ENCODE data around the gene PSMD3. TPM values are rescaled to one million over a fixed set of nuclear protein-coding genes. Genes with fewer than 3 reads are reported as not detected.

PSMD3 gene
- total and polyA plus RNA-seq, 9 of the 15 experiments (the other 6 are each of a cell fraction or from before 2014, with no cell fraction given) = 2.0 to 251 (median 135) TPM

DNA sequence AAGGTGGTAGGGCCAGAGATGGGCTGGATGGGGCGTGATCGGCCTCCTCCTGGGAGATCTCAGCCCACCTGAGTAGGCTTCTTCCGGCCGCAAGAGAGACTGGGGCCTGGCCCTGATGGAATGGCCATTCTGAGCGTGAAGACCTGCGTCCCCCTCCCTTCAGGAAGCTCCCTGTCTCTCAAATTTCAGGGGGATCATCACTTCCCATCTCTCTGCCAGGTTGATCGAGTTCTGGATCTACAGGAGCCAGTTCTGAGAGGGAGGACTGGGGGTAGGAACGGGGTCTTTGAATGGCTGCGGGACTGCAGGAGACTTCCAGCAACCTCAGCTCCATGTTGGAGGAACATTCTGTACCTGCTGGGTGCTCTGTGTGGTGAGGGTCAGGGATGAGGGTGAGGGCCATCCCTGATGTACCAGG lies 27.1 kb upstream of the PSMD3 start:
- in situ Hi-C loops (cut with MboI) = no loop called here
- 21% methylated on average over 6 of the region's 9 CpGs for WGBS (ENCODE audit: insufficient coverage, low coverage, missing lambda C conversion rate)
- no peaks in the 10 kb centered on the region for H3K9me1 ChIP-seq (ENCODE audit: control insufficient read depth, insufficient read depth, low read length)
- peak overlapping the region; percentile 90 for H3K4me2 ChIP-seq (ENCODE audit: insufficient read depth, low read length)
- POLR2A ChIA-PET = interaction anchor here (1.1 kb wide), 1 partner anchor 13 kb away, joined by 3 read pairs; no protein-coding TSS in a partner anchor
- H3K36me3 ChIP-seq (ENCODE audit: control insufficient read depth, insufficient read depth, low read length) = no peaks in the 10 kb centered on the region
- DNase-seq (ENCODE audit: extremely low read depth in 1 of 4, low spot score in 3 of 4) (no peak), FAIRE-seq (peak; percentile 46), ATAC-seq (no peak)
- peak overlapping the region; percentile 41 to 85 for H3K9ac ChIP-seq (ENCODE audit: insufficient read depth in 1 of 2, low read depth in 2 of 2, low read length in 2 of 2)
- intact Hi-C loops (cut with micrococcal nuclease) = loop anchor here (2.0 kb wide), 1 partner anchor 27 kb away; the partner anchor contains the start of genes LRRC3C and ORMDL3
- CTCF ChIA-PET (ENCODE audit: low intra/inter-chr PET ratio) = interaction anchor here (0.7 kb wide), 1 partner anchor 340 kb away, joined by 4 read pairs; no protein-coding TSS in a partner anchor
- no peaks in the 10 kb centered on the region for H3K79me2 ChIP-seq (ENCODE audit: control insufficient read depth, insufficient read depth, low read length)
- H4K20me1 ChIP-seq (replicated peaks; ENCODE audit: control insufficient read depth, insufficient read depth, low read length) = no peaks in the 10 kb centered on the region
- H3K4me3 ChIP-seq = peak overlapping the region; percentile 41
- H3K9me3 ChIP-seq (replicated peaks; ENCODE audit: control insufficient read depth, insufficient read depth, low read depth, low read length) = no peaks in the 10 kb centered on the region
- no peaks in the 10 kb centered on the region for H3K27me3 ChIP-seq (ENCODE audit: control insufficient read depth in 2 of 2, insufficient read depth in 2 of 2, low read length in 2 of 2)
- BruUV-seq (replicated peaks) = TSS peak; percentile 69
- H2AFZ ChIP-seq (ENCODE audit: low read depth, low read length) = peak overlapping the region; percentile 100
- H3K27ac ChIP-seq (ENCODE audit: extremely low read depth, low read depth, low read length) = peak overlapping the region; percentile 51; the same call in 1 of the 3 replicates
- peaks cover 13 to 18% of the 10 kb centered on the region in 2 experiments; a peak in 4 of 5 replicates for H3K4me1 ChIP-seq (replicated peaks in 1 of 2; ENCODE audit: control insufficient read depth in 2 of 2, insufficient read depth in 2 of 2, low read length in 2 of 2)
- TF ChIP-seq KLF13 (tag; IDR thresholded peaks at IDR 0.05; ENCODE audit: borderline replicate concordance, low read depth) (no peak), THRA (IDR thresholded peaks at IDR 0.05) (no peak), MBD2 (IDR thresholded peaks at IDR 0.05; ENCODE audit: borderline replicate concordance, low read depth) (no peak; the same call in 1 of the 2 replicates), RCOR1 (IDR thresholded peaks at IDR 0.05; ENCODE audit: borderline replicate concordance in 1 of 2, low read depth in 2 of 2, low read length in 2 of 2) (no peak), KAT7 (CRISPR knock-in tag; IDR thresholded peaks at IDR 0.05; ENCODE audit: borderline replicate concordance) (no peak), STAT5A (IDR thresholded peaks at IDR 0.05; ENCODE audit: borderline replicate concordance, low read length) (no peak), ZNF830 (CRISPR knock-in tag; IDR thresholded peaks at IDR 0.05) (no peak), SNIP1 (IDR thresholded peaks at IDR 0.05; ENCODE audit: low read depth) (no peak), ILF3 (IDR thresholded peaks at IDR 0.05; ENCODE audit: borderline replicate concordance) (no peak), SMC3 (conservative IDR thresholded peaks at IDR 0.05; ENCODE audit: insufficient read depth, low read depth, low read length) (no peak), ZKSCAN3 (CRISPR knock-in tag; IDR thresholded peaks at IDR 0.05) (no peak)
- TF ChIP-seq, protein P1, sequence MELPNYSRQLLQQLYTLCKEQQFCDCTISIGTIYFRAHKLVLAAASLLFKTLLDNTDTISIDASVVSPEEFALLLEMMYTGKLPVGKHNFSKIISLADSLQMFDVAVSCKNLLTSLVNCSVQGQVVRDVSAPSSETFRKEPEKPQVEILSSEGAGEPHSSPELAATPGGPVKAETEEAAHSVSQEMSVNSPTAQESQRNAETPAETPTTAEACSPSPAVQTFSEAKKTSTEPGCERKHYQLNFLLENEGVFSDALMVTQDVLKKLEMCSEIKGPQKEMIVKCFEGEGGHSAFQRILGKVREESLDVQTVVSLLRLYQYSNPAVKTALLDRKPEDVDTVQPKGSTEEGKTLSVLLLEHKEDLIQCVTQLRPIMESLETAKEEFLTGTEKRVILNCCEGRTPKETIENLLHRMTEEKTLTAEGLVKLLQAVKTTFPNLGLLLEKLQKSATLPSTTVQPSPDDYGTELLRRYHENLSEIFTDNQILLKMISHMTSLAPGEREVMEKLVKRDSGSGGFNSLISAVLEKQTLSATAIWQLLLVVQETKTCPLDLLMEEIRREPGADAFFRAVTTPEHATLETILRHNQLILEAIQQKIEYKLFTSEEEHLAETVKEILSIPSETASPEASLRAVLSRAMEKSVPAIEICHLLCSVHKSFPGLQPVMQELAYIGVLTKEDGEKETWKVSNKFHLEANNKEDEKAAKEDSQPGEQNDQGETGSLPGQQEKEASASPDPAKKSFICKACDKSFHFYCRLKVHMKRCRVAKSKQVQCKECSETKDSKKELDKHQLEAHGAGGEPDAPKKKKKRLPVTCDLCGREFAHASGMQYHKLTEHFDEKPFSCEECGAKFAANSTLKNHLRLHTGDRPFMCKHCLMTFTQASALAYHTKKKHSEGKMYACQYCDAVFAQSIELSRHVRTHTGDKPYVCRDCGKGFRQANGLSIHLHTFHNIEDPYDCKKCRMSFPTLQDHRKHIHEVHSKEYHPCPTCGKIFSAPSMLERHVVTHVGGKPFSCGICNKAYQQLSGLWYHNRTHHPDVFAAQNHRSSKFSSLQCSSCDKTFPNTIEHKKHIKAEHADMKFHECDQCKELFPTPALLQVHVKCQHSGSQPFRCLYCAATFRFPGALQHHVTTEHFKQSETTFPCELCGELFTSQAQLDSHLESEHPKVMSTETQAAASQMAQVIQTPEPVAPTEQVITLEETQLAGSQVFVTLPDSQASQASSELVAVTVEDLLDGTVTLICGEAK (IDR thresholded peaks at IDR 0.05) = no peak
- TF ChIP-seq, protein P1 (CRISPR knock-in tag; IDR thresholded peaks at IDR 0.05) = no peak

Data from K562 (cell line).